ENCODE data around the gene PHB1.
"Not testable (repeated sequence)": the region's sequence is repeated elsewhere in the genome, so short reads cannot be mapped to it uniquely, and the experiment has no call there.

Gene PHB1

GRCh38 chr17:49403514-49404289 lies 11.0 kb downstream of the PHB1 start:
- Histone ChIP-seq H3K79me2 (ENCODE audit: control insufficient read depth, insufficient read depth, low read length, unreplicated experiment) (no peaks in the 10 kb centered on the region), H3K36me3 (ENCODE audit: insufficient read depth, low read length) (peaks cover 25% of the 10 kb centered on the region), H2AFZ (ENCODE audit: low read length, unreplicated experiment) (no peak overlapping the region), H3K4me3 (ENCODE audit: low read depth, low read length) (no peak overlapping the region), H3K4me1 (ENCODE audit: control insufficient read depth, insufficient read depth, low read length, unreplicated experiment) (no peaks in the 10 kb centered on the region), H3K27ac (ENCODE audit: low read depth, low read length) (no peak overlapping the region), H3K27me3 (ENCODE audit: insufficient read depth, low read length) (no peaks in the 10 kb centered on the region)

- Histone ChIP-seq H3K79me2 (ENCODE audit: control insufficient read depth, insufficient read depth, low read length, unreplicated experiment) (no peaks in the 10 kb centered on the region), H3K27ac (ENCODE audit: low read depth, low read length) (no peak overlapping the region), H2AFZ (ENCODE audit: low read length, unreplicated experiment) (no peak overlapping the region), H3K36me3 (ENCODE audit: insufficient read depth, low read length) (peaks cover 18% of the 10 kb centered on the region; the same call in 1 of the 2 replicates), H3K27me3 (ENCODE audit: insufficient read depth, low read length) (no peaks in the 10 kb centered on the region), H3K4me1 (ENCODE audit: control insufficient read depth, insufficient read depth, low read length, unreplicated experiment) (no peaks in the 10 kb centered on the region), H3K4me3 (ENCODE audit: low read depth, low read length) (no peak overlapping the region)
These were observed 12.0 kb downstream of the PHB1 start for GRCh38 chr17:49402706-49403105.

GRCh38 chr17:49401971-49402611 lies 12.6 kb downstream of the PHB1 start:
- no peak overlapping the region for H2AFZ ChIP-seq (ENCODE audit: low read length, unreplicated experiment)
- H3K36me3 ChIP-seq (ENCODE audit: insufficient read depth, low read length), result peaks cover 17% of the 10 kb centered on the region; the same call in 1 of the 2 replicates
- H3K4me1 ChIP-seq (ENCODE audit: control insufficient read depth, insufficient read depth, low read length, unreplicated experiment), result no peaks in the 10 kb centered on the region
- no peaks in the 10 kb centered on the region for H3K79me2 ChIP-seq (ENCODE audit: control insufficient read depth, insufficient read depth, low read length, unreplicated experiment)
- H3K27ac ChIP-seq (ENCODE audit: low read depth, low read length), result no peak overlapping the region
- H3K4me3 ChIP-seq (ENCODE audit: low read depth, low read length), result no peak overlapping the region
- H3K27me3 ChIP-seq (ENCODE audit: insufficient read depth, low read length), result no peaks in the 10 kb centered on the region

- no peaks in the 10 kb centered on the region for H3K79me2 ChIP-seq (ENCODE audit: control insufficient read depth, insufficient read depth, low read length, unreplicated experiment)
- H2AFZ ChIP-seq (ENCODE audit: low read length, unreplicated experiment), result no peak overlapping the region
These were observed 14.7 kb downstream of the PHB1 start for GRCh38 chr17:49399995-49400394.

GRCh38 chr17:49397586-49397985 lies 17.1 kb downstream of the PHB1 start:
- H3K4me3 ChIP-seq (ENCODE audit: low read depth, low read length), result no peak overlapping the region
- no peaks in the 10 kb centered on the region for H3K79me2 ChIP-seq (ENCODE audit: control insufficient read depth, insufficient read depth, low read length, unreplicated experiment)
- H3K27me3 ChIP-seq (ENCODE audit: insufficient read depth, low read length), result no peaks in the 10 kb centered on the region
- no peaks in the 10 kb centered on the region for H3K36me3 ChIP-seq (ENCODE audit: insufficient read depth, low read length)
- H2AFZ ChIP-seq (ENCODE audit: low read length, unreplicated experiment), result no peak overlapping the region
- no peaks in the 10 kb centered on the region for H3K4me1 ChIP-seq (ENCODE audit: control insufficient read depth, insufficient read depth, low read length, unreplicated experiment)
- no peak overlapping the region for H3K27ac ChIP-seq (ENCODE audit: low read depth, low read length)

More at GRCh38 chr17:49399995-49400394, 14.7 kb downstream of the PHB1 start:
- H3K4me3 ChIP-seq (ENCODE audit: low read depth, low read length), result no peak overlapping the region
- H3K4me1 ChIP-seq (ENCODE audit: control insufficient read depth, insufficient read depth, low read length, unreplicated experiment), result no peaks in the 10 kb centered on the region
- no peak overlapping the region for H3K27ac ChIP-seq (ENCODE audit: low read depth, low read length)
- H3K36me3 ChIP-seq (ENCODE audit: insufficient read depth, low read length), result peaks cover 8% of the 10 kb centered on the region; the same call in 1 of the 2 replicates
- H3K27me3 ChIP-seq (ENCODE audit: insufficient read depth, low read length), result no peaks in the 10 kb centered on the region

GRCh38 chr17:49393491-49394255 lies 21.0 kb downstream of the PHB1 start:
- H3K79me2 ChIP-seq (ENCODE audit: control insufficient read depth, insufficient read depth, low read length, unreplicated experiment), result no peaks in the 10 kb centered on the region
- no peak overlapping the region for H2AFZ ChIP-seq (ENCODE audit: low read length, unreplicated experiment)
- no peak overlapping the region for H3K4me3 ChIP-seq (ENCODE audit: low read depth, low read length)
- no peaks in the 10 kb centered on the region for H3K36me3 ChIP-seq (ENCODE audit: insufficient read depth, low read length)
- H3K27ac ChIP-seq (ENCODE audit: low read depth, low read length), result no peak overlapping the region
- H3K27me3 ChIP-seq (ENCODE audit: insufficient read depth, low read length), result no peaks in the 10 kb centered on the region
- H3K4me1 ChIP-seq (ENCODE audit: control insufficient read depth, insufficient read depth, low read length, unreplicated experiment), result peaks cover 6% of the 10 kb centered on the region

- no peaks in the 10 kb centered on the region for H3K27me3 ChIP-seq (ENCODE audit: insufficient read depth, low read length)
- H3K36me3 ChIP-seq (ENCODE audit: insufficient read depth, low read length), result no peaks in the 10 kb centered on the region
- H3K79me2 ChIP-seq (ENCODE audit: control insufficient read depth, insufficient read depth, low read length, unreplicated experiment), result no peaks in the 10 kb centered on the region
- H2AFZ ChIP-seq (ENCODE audit: low read length, unreplicated experiment), result no peak overlapping the region
- H3K27ac ChIP-seq (ENCODE audit: low read depth, low read length), result no peak overlapping the region
- H3K4me1 ChIP-seq (ENCODE audit: control insufficient read depth, insufficient read depth, low read length, unreplicated experiment), result peaks cover 6% of the 10 kb centered on the region
- no peak overlapping the region for H3K4me3 ChIP-seq (ENCODE audit: low read depth, low read length)
These were observed 23.9 kb downstream of the PHB1 start for GRCh38 chr17:49390548-49391324.

GRCh38 chr17:49389514-49390347 lies 25.0 kb downstream of the PHB1 start:
- H3K4me3 ChIP-seq (ENCODE audit: low read depth, low read length), result not testable (repeated sequence)

GRCh38 chr17:49388692-49389513 lies 25.8 kb downstream of the PHB1 start:
- no peak overlapping the region for H3K4me3 ChIP-seq (ENCODE audit: low read depth, low read length)

More at GRCh38 chr17:49389514-49390347, 25.0 kb downstream of the PHB1 start:
- not testable (repeated sequence) for H3K36me3 ChIP-seq (ENCODE audit: insufficient read depth, low read length); H3K27ac ChIP-seq (ENCODE audit: low read depth, low read length); H3K79me2 ChIP-seq (ENCODE audit: control insufficient read depth, insufficient read depth, low read length, unreplicated experiment); H3K4me1 ChIP-seq (ENCODE audit: control insufficient read depth, insufficient read depth, low read length, unreplicated experiment); H3K27me3 ChIP-seq (ENCODE audit: insufficient read depth, low read length); H2AFZ ChIP-seq (ENCODE audit: low read length, unreplicated experiment)

More at GRCh38 chr17:49388692-49389513, 25.8 kb downstream of the PHB1 start:
- Histone ChIP-seq H2AFZ (ENCODE audit: low read length, unreplicated experiment) (no peak overlapping the region), H3K79me2 (ENCODE audit: control insufficient read depth, insufficient read depth, low read length, unreplicated experiment) (no peaks in the 10 kb centered on the region), H3K4me1 (ENCODE audit: control insufficient read depth, insufficient read depth, low read length, unreplicated experiment) (peaks cover 6% of the 10 kb centered on the region), H3K27ac (ENCODE audit: low read depth, low read length) (no peak overlapping the region), H3K36me3 (ENCODE audit: insufficient read depth, low read length) (no peaks in the 10 kb centered on the region), H3K27me3 (ENCODE audit: insufficient read depth, low read length) (no peaks in the 10 kb centered on the region)
